ENCODE measurements around the gene ACOX1. TPM values are rescaled to one million over a fixed set of nuclear protein-coding genes. Genes with fewer than 3 reads are reported as not detected.

Gene ACOX1
- total RNA-seq, 1 experiment from 2014 or later, result 50.2 TPM

- intact Hi-C loops (cut with micrococcal nuclease), result no loop called here
- DNase-seq (ENCODE audit: low read depth, low spot score), result no peak
- H3K79me2 ChIP-seq (ENCODE audit: insufficient read depth, low read length), result no peaks in the 10 kb centered on the region
- peaks cover 0 to 13% of the 10 kb centered on the region in 2 experiments; a peak in 2 of 4 replicates for H3K4me1 ChIP-seq (ENCODE audit: control insufficient read depth in 1 of 2, insufficient read depth in 2 of 2, low read length in 2 of 2)
- no peak overlapping the region for H2AFZ ChIP-seq (ENCODE audit: low read depth, low read length, poor library complexity, severe bottlenecking)
- ATAC-seq, result no peak
- ChIA-PET RAD21 (ENCODE audit: low non-redundant PET in 1 of 2, low total read pairs in 2 of 2, uncharacterized antibody in 2 of 2, unreplicated experiment in 2 of 2) (interaction anchor here in 1 of 2 experiments (0.6 kb wide), 1 partner anchor 498 kb away, joined by 7 read pairs; no protein-coding TSS in a partner anchor), CTCF (interaction anchor here (0.9 to 7.1 kb wide), 4 partner anchors 9 to 272 kb away, joined by 3 to 68 read pairs (median 6); partner anchors contain the start of gene MRPL38), POLR2A (interaction anchor here (0.8 kb wide), 1 partner anchor 97 kb away, joined by 3 read pairs; no protein-coding TSS in a partner anchor)
- BruUV-seq (replicated peaks), result no TSS peak
- H3K4me3 ChIP-seq (replicated peaks in 1 of 2; ENCODE audit: low read depth in 1 of 2, low read length in 2 of 2), result no peak overlapping the region
- peaks cover 23 to 26% of the 10 kb centered on the region in 2 experiments; a peak in 2 of 4 replicates for H3K36me3 ChIP-seq (ENCODE audit: control insufficient read depth in 1 of 2, insufficient read depth in 2 of 2, low read length in 2 of 2)
- no peaks in the 10 kb centered on the region for H4K20me1 ChIP-seq (ENCODE audit: insufficient read depth)
- H3K9ac ChIP-seq (ENCODE audit: low read length), result no peak overlapping the region
- H3K27ac ChIP-seq (ENCODE audit: low read depth, low read length), result no peak overlapping the region
- H3K27me3 ChIP-seq (ENCODE audit: insufficient read depth, low read length), result no peaks in the 10 kb centered on the region
- H3K9me2 ChIP-seq (ENCODE audit: insufficient read depth), result no peaks in the 10 kb centered on the region
- H3K4me2 ChIP-seq (ENCODE audit: low read length), result no peak overlapping the region
- TF ChIP-seq ZBTB33 (IDR thresholded peaks at IDR 0.05; ENCODE audit: extremely low read depth, insufficient replicate concordance, low read length) (no peak), YY1 (IDR thresholded peaks at IDR 0.05; ENCODE audit: extremely low read depth, insufficient replicate concordance, low read depth, low read length) (no peak), SRF (IDR thresholded peaks at IDR 0.05; ENCODE audit: low read depth) (no peak), RAD21 (IDR thresholded peaks at IDR 0.05; ENCODE audit: low read depth) (no peak), SP1 (IDR thresholded peaks at IDR 0.05; ENCODE audit: low read depth) (no peak), REST (IDR thresholded peaks at IDR 0.05; ENCODE audit: low read depth) (no peak), EZH2 (IDR thresholded peaks at IDR 0.05) (no peak), CTCF (IDR thresholded peaks at IDR 0.05 in 2 of 3, conservative IDR thresholded peaks at IDR 0.05 in 1 of 3; ENCODE audit: borderline replicate concordance in 1 of 3, insufficient read depth in 1 of 3, low read depth in 2 of 3, low read length in 2 of 3) (no peak), EZH2phosphoT487 (IDR thresholded peaks at IDR 0.05; ENCODE audit: borderline replicate concordance) (no peak), ZNF274 (IDR thresholded peaks at IDR 0.05; ENCODE audit: low read depth, low read length) (no peak), CEBPB (IDR thresholded peaks at IDR 0.05; ENCODE audit: low read depth) (no peak), ATF3 (IDR thresholded peaks at IDR 0.05) (no peak), SIN3A (IDR thresholded peaks at IDR 0.05; ENCODE audit: low read depth) (no peak), MAX (IDR thresholded peaks at IDR 0.05) (no peak)
- no peaks in the 10 kb centered on the region for H3K9me3 ChIP-seq (ENCODE audit: control insufficient read depth in 1 of 2, insufficient read depth in 1 of 2, low read depth in 1 of 2, low read length in 2 of 2)
Measured at GRCh38 chr17:76007850-76008165, 28.8 kb upstream of the ACOX1 start.

Data from HCT116 (cell line).